PFSK-1 (cell line): ENCODE data around the gene CTF1.

Source experiments
- FOXP2 ChIP-seq: optimal IDR thresholded peaks from 2 replicates; pipeline ENCODE3; 2011; ENCODE audit warnings: borderline replicate concordance, control low read depth, inconsistent platforms; ENCODE audit not compliant: insufficient read depth; ENCODE audit errors: extremely low read length, extremely low read depth
- POLR2AphosphoS5 ChIP-seq: IDR thresholded peaks from 2 replicates; pipeline ENCODE4 v1.6.1; 2012; ENCODE audit warnings: low read depth, mild to moderate bottlenecking, control low read depth, low read length, moderate library complexity
- REST ChIP-seq, 2 experiments: IDR thresholded peaks; 2 replicates each; pipeline versions ENCODE4 v1.6.1 to v1.8.0; 2011 to 2012; ENCODE audit warnings: low read depth in 2 of 2, low read length in 2 of 2, control low read depth in 1 of 2, inconsistent platforms in 1 of 2, mild to moderate bottlenecking in 1 of 2, moderate library complexity in 1 of 2; ENCODE audit not compliant: insufficient read depth in 1 of 2
- SIN3A ChIP-seq: IDR thresholded peaks from 2 replicates; pipeline ENCODE4 v1.6.1; 2012; ENCODE audit warnings: mild to moderate bottlenecking, low read length, moderate library complexity, borderline replicate concordance; ENCODE audit not compliant: insufficient read depth
- TAF1 ChIP-seq: IDR thresholded peaks from 2 replicates; pipeline ENCODE4 v1.6.1; 2012; ENCODE audit warnings: low read length, control low read depth, borderline replicate concordance; ENCODE audit not compliant: insufficient read depth

Gene CTF1

GRCh38 chr16:30942426-30942806, 46.0 kb downstream of the CTF1 start:
- TF ChIP-seq POLR2AphosphoS5: no peak
- no peak for TF ChIP-seq FOXP2
- TF ChIP-seq TAF1: no peak
- no peak for TF ChIP-seq REST (IDR thresholded peaks at IDR 0.05; ENCODE audit: insufficient read depth in 1 of 2, low read depth in 2 of 2, low read length in 2 of 2)
- no peak for TF ChIP-seq SIN3A

GRCh38 chr16:30944352-30944751, 47.9 kb downstream of the CTF1 start:
- TF ChIP-seq FOXP2 (no peak), SIN3A (no peak), REST (IDR thresholded peaks at IDR 0.05; ENCODE audit: insufficient read depth in 1 of 2, low read depth in 2 of 2, low read length in 2 of 2) (no peak), POLR2AphosphoS5 (no peak), TAF1 (no peak)

- TF ChIP-seq FOXP2 (no peak), POLR2AphosphoS5 (no peak), REST (IDR thresholded peaks at IDR 0.05; ENCODE audit: insufficient read depth in 1 of 2, low read depth in 2 of 2, low read length in 2 of 2) (no peak), TAF1 (no peak), SIN3A (no peak)
Measured at GRCh38 chr16:30946671-30947540, 50.5 kb downstream of the CTF1 start.

- TF ChIP-seq FOXP2 (no peak), TAF1 (no peak), REST (IDR thresholded peaks at IDR 0.05; ENCODE audit: insufficient read depth in 1 of 2, low read depth in 2 of 2, low read length in 2 of 2) (no peak), POLR2AphosphoS5 (no peak)
Measured at GRCh38 chr16:30947541-30947858, 51.1 kb downstream of the CTF1 start.
